Smooth muscle cell of the brain vasculature (primary cell): ENCODE measurements around the gene OR2W1.

Source experiments
- DNase-seq: peaks from one replicate; pipeline ENCODE4 v3.0.0-alpha.2; 2012; ENCODE audit warnings: low read depth, low spot score

OR2W1 gene, protein sequence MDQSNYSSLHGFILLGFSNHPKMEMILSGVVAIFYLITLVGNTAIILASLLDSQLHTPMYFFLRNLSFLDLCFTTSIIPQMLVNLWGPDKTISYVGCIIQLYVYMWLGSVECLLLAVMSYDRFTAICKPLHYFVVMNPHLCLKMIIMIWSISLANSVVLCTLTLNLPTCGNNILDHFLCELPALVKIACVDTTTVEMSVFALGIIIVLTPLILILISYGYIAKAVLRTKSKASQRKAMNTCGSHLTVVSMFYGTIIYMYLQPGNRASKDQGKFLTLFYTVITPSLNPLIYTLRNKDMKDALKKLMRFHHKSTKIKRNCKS

DNA sequence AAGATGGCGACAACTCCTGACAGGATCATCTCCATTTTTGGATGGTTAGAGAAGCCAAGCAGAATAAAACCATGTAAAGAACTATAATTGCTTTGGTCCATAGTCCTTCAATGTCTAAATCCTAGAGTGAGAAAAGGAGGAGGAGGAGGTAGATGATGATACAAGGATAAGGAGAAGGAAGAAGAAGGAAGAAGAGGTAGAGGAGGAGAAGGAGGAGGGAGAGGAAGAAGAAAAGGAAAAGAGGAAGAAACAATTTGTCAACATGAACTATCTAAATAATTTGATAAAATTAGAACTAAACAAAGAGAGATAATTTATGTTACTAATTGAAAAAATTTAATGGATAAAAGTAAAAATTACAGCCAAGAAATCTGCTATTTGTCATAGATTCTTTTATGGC is at the start of gene OR2W1:
Gene OR2W1 (minus strand): TSS at position 101 of the 400 bp plus-strand sequence. CDS start 0 bp downstream, at position 101.
- no peak for DNase-seq

GRCh38 chr6:29092957-29093356 is 48.0 kb upstream of the OR2W1 start:
- no peak for DNase-seq

DNA sequence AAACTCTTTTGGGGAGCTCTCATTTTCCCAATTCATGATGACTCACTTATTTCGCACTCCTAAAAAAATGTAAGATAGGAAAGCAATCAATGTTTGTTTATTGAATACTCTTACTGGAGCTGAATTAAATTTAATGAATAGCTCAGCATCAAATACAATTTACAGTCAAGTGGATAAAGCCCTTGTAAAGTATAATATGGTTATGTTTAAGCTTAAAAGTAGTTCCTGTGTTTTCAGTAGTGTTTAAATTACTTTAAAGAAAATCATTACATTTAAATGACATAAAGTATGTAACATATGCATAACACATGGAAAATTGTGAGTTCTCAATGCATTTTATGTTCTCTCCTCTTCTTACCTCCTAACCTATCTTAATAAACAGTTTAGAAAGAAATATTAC is 42.2 kb upstream of the OR2W1 start, which contains the start of gene OR2B3:
Gene OR2B3 (minus strand): TSS at position 101 of the 400 bp plus-strand sequence. CDS start 65 bp downstream, at position 36.
- no peak for DNase-seq

- DNase-seq = no peak
Observed at GRCh38 chr6:29082457-29082856, 37.5 kb upstream of the OR2W1 start.

GRCh38 chr6:29081312-29081711 is 36.3 kb upstream of the OR2W1 start:
- no peak for DNase-seq

DNA sequence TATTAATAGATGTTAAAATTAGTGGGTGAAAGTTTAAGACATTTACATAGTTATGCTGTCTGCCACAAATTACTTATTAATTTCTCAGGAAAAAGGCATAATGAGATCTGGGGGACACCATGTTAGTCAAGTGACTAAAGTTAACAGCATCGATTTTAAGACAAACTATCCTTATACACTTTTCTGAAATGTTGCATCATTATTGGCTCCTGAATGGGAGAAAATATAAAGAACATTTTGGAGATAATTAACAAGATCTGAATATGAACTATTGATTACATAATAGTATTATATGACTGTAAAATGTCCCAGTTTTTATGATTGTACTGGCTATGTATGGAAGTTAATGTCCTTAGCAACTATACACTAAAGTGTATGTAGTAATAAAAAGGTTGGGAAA is 34.2 kb upstream of the OR2W1 start:
- DNase-seq = no peak

GRCh38 chr6:29071831-29072723 is 27.1 kb upstream of the OR2W1 start:
- DNase-seq = no peak

DNA sequence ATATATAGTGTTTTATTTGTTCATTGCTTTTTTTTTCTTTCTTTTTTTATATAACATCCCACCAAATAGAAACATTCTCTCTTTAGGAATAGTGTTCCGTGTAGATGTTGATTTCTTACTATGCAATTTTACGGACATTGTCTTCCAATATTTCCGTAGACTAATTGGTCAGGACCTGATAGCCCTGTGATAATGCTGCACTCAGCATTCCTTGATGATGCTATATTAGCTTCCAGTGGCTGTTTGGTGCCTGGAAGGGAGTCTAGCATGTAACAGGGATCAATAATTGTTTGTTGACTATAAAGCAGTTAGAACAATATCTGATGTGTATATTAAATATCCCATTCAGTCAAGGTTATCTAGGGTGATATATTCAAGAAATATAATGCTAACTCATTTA is 6.7 kb upstream of the OR2W1 start:
- no peak for DNase-seq

GRCh38 chr6:29035951-29036350 is 9.0 kb downstream of the OR2W1 start:
- DNase-seq = no peak

- DNase-seq = no peak
Observed at GRCh38 chr6:29028821-29029220, 16.2 kb downstream of the OR2W1 start.

DNA sequence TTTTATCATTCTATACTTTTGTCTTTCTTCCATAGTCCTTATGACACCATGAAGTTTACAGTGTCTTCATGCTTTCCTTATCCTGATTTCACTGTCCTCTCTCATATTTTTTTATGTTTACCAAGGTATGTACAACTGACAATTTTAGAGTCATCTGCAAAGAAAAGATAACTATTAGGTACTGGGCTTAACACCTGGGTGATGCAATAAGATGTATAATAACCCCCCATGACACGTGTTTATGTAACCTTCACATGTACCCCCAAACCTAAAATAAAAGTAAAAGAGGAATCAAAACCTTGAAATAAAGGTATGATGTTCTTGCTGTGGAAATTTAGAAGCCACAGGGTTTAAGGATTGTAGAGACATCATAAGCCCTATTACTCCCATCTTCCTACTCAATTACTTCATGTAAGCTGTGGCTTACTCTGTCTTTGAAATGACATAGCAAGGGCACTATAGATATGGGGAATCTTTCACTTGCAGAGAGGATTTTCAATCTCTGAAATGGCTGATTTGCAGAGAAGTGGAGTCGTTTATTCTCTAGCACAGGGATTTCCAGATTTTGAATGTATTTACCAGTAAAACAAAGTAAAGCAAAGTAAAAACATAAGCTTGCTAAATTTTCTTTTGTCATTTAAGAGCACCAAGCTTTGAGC is 18.9 kb downstream of the OR2W1 start:
- no peak for DNase-seq

- no peak for DNase-seq
Observed at GRCh38 chr6:29021434-29021833, 23.5 kb downstream of the OR2W1 start.

GRCh38 chr6:29019629-29020028 is 25.3 kb downstream of the OR2W1 start:
- DNase-seq = no peak

DNA sequence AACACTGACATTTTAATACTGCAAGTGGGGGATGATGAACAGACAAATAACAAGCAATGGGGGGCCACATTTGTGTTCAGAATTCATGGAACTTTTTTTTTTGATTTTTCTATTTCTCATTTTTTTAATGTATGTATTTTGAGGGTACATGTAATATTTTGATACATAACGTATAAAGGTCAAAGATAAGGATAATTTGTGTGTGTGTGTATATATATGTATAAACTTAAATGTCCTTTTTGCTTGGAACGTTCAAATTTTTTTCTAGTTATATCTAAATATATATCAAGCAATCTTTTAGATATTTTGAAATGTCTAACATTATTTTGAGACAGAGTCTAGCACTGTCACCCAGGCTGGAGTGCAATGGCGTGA is 27.6 kb downstream of the OR2W1 start:
- no peak for DNase-seq

DNA sequence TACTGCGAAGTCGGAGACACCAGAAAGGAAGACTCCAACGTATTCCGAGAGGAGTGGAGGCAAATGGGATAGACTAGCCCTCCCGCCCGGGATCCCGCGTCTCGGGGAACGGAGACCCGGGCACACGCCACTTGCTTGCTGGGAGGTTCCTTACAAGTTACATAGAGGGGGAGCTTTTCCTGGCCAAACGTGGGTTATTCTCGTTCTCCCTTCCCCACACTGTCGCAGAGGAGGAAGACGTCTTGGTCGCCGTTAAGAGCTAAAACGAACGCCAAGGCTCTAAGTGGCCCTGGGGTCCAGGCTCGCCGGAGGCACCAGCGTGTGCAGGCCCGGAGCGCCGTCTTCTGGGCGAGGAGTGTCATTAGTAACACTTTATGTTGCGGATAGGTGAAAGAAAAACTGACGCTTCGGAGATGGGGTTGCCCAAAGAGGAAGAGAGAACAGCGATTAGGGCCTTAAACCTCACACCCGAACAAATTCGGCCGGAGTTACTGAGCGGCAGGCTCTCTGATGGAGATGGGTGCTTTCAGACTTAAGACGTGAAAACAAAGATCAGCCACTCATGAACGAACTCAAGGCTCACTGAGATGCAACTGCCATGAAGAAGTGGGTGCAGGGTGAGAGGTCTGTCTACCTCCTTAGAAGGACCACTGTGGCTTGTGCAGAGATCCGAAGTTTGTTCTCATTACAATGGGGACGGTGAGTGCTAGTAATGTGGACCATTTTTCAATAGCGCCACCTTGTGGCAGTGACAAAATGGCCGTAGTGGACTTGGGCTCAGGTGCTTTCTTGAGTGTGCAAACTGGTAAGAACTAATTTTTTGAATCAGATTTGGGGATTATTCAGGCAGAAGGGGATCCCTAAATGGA is 28.2 kb downstream of the OR2W1 start:
- peak; percentile 64 for DNase-seq

- DNase-seq = no peak
Observed at GRCh38 chr6:29014729-29015608, 30.0 kb downstream of the OR2W1 start.

DNA sequence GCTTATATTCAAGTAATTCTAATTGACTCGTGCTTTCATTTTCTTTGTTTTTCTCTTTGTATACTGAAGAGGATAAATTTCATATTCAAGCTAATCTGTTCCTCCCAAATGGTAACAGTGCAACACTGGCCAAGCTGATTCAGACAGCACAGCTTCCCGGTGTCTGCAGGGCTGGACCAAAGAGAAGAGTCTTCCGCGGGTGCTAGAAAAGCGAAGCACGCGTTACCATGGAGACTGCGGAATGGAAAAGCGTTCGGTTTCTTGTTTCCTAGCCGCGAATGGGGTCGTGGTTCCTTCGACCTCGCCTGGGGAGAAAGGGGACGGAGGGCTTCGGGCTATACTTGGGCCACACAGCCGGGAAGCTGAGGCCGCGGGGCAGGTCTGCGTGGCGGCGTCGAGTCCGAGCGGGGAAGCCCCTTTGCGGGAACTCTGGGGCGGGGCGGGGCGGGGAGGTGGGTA is 33.7 kb downstream of the OR2W1 start:
- no peak for DNase-seq

DNA sequence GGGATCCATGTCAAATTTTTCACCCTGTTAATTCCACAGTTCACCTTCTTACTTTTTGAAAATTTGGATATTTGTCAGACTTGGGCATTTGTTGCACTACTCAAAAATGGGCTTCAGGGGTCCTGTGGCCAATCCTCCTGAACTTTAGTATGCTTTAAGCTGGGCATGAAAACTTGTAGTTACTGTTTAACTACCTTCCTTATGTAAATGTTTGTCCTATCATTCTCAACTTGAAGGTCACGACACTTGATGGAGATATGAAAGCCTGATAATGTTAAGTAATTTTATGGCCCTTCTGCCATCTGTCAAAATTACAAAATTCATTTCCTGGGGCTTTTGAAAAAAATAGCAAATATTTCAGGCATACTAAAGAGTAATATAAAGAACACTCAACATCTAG is 35.6 kb downstream of the OR2W1 start:
- DNase-seq = no peak

- no peak for DNase-seq
Observed at GRCh38 chr6:29008089-29008488, 36.9 kb downstream of the OR2W1 start.
